Measurements from ENCODE around the gene NBPF3.

NBPF3 gene

DNA sequence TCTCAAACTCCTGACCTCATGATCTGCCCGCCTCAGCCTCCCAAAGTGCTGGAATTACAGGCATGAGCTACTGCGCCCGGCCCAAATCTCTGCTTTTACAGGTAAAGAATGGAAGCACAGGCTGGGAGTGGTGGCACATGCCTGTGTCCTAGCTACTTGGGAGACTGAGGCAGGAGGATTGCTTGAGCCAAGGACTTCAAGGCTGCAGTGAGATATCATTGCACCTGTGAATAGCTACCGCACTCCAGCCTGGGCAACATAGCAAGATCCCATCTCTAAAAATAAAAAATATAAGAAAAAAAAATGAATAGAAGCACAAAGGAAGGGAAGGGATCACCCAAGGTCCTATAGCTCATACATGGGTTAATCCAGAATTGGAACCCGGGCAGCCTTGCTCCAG lies 84.3 kb downstream of the NBPF3 start:
- Histone ChIP-seq H3K4me1 (ENCODE audit: low read depth, poor library complexity, severe bottlenecking) (no peaks in the 10 kb centered on the region), H3K4me3 (IDR thresholded peaks at IDR 0.05; ENCODE audit: insufficient read depth, low read depth, low read length) (no peak overlapping the region), H4K20me1 (ENCODE audit: insufficient read depth) (no peaks in the 10 kb centered on the region), H3K27ac (no peak overlapping the region), H3K27me3 (ENCODE audit: insufficient read depth, low read depth) (peaks cover 3% of the 10 kb centered on the region; the same call in 1 of the 2 replicates), H3K79me2 (ENCODE audit: insufficient read depth, low read depth) (no peaks in the 10 kb centered on the region), H2AFZ (ENCODE audit: low read depth) (no peak overlapping the region), H3K36me3 (ENCODE audit: insufficient read depth) (no peaks in the 10 kb centered on the region), H3K4me2 (no peak overlapping the region), H3K9ac (no peak overlapping the region)
- TF ChIP-seq, protein P1, sequence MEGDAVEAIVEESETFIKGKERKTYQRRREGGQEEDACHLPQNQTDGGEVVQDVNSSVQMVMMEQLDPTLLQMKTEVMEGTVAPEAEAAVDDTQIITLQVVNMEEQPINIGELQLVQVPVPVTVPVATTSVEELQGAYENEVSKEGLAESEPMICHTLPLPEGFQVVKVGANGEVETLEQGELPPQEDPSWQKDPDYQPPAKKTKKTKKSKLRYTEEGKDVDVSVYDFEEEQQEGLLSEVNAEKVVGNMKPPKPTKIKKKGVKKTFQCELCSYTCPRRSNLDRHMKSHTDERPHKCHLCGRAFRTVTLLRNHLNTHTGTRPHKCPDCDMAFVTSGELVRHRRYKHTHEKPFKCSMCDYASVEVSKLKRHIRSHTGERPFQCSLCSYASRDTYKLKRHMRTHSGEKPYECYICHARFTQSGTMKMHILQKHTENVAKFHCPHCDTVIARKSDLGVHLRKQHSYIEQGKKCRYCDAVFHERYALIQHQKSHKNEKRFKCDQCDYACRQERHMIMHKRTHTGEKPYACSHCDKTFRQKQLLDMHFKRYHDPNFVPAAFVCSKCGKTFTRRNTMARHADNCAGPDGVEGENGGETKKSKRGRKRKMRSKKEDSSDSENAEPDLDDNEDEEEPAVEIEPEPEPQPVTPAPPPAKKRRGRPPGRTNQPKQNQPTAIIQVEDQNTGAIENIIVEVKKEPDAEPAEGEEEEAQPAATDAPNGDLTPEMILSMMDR (conservative IDR thresholded peaks at IDR 0.05; ENCODE audit: low read depth, low read length), result no peak

DNA sequence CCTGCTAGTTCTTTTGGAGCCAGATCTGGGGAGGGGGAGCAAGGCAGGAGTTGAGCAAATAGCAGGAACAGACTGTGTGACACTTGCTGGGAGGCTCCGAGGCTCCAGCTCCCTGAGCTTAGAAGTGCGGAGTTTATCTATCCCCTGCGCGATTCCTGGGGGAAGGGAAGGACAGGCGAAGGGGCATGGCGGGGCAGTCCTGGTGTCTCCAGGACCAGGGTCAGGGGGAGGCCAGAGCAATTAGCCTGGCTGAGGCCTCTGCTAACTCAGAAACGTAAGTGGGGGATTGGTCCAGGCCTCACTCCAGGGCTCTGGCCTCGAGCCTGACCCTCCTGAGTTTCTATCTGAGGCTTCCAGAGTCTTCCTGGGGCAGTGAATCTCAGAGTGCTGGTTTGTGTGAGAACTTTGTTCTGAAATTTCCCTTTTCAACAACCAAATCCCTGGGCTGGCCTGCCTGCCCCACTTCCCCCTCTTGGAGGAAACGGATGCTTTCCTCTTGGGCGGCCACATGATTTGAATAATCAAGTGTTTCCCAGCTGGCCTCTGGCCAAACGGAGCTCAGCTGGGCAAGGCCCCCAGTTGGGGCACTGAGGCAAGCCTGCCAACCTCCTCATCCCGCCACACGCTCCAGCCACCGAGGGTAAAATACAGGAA lies 84.9 kb downstream of the NBPF3 start:
- Histone ChIP-seq H3K79me2 (ENCODE audit: insufficient read depth, low read depth) (no peaks in the 10 kb centered on the region), H4K20me1 (ENCODE audit: insufficient read depth) (no peaks in the 10 kb centered on the region), H3K4me1 (ENCODE audit: low read depth, poor library complexity, severe bottlenecking) (no peaks in the 10 kb centered on the region), H3K27me3 (ENCODE audit: insufficient read depth, low read depth) (peaks cover 9% of the 10 kb centered on the region; the same call in 1 of the 2 replicates), H3K4me3 (IDR thresholded peaks at IDR 0.05; ENCODE audit: insufficient read depth, low read depth, low read length) (no peak overlapping the region), H3K9ac (no peak overlapping the region), H3K27ac (no peak overlapping the region), H3K4me2 (no peak overlapping the region), H2AFZ (ENCODE audit: low read depth) (no peak overlapping the region), H3K36me3 (ENCODE audit: insufficient read depth) (no peaks in the 10 kb centered on the region)
- TF ChIP-seq, protein P1 (conservative IDR thresholded peaks at IDR 0.05; ENCODE audit: low read depth, low read length), result no peak

DNA sequence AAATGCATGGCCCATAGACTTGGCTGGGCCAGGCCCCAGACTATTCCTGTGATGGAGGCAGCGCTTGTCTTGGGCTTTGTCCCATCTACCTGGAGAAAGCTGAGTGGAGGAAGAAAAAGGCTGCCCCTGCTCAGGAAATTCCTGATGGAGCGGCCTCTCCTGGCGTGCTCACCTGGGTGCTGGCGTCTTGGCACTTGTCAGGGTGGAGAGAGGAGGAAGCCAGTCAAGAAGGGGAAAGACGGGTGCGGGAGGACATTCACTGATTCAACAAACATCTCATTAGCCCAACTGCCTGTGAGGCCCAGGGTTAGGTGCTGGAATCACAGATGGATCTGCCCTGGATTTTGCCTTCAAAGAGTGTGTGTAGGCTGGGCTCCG lies 85.4 kb downstream of the NBPF3 start:
- Histone ChIP-seq H3K4me1 (ENCODE audit: low read depth, poor library complexity, severe bottlenecking) (no peaks in the 10 kb centered on the region), H3K27me3 (ENCODE audit: insufficient read depth, low read depth) (peaks cover 9% of the 10 kb centered on the region; the same call in 1 of the 2 replicates), H3K36me3 (ENCODE audit: insufficient read depth) (no peaks in the 10 kb centered on the region), H3K4me3 (IDR thresholded peaks at IDR 0.05; ENCODE audit: insufficient read depth, low read depth, low read length) (no peak overlapping the region), H3K4me2 (no peak overlapping the region), H2AFZ (ENCODE audit: low read depth) (no peak overlapping the region), H3K79me2 (ENCODE audit: insufficient read depth, low read depth) (no peaks in the 10 kb centered on the region), H4K20me1 (ENCODE audit: insufficient read depth) (no peaks in the 10 kb centered on the region), H3K27ac (no peak overlapping the region), H3K9ac (no peak overlapping the region)
- TF ChIP-seq, protein P1 (conservative IDR thresholded peaks at IDR 0.05; ENCODE audit: low read depth, low read length), result no peak

DNA sequence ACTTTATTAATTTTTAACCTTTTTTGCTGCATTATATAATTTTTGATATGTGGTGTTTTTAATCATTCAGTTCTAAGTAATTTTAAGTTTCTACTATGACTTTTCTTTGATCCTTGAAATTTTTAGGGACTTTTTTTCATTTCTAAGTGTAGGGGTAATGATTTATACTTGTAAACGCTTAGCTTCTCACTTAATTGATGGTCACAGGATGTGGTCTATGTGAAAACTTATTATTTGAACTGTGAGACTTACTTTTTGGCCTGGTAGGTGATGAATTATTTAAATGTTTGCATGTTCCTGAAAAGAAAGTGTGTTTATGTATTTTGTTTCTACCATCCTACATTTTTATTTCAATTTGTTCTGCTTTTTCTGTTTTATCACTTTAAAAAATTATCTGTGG lies 86.5 kb downstream of the NBPF3 start:
- H3K79me2 ChIP-seq (ENCODE audit: insufficient read depth, low read depth), result no peaks in the 10 kb centered on the region
- H2AFZ ChIP-seq (ENCODE audit: low read depth), result no peak overlapping the region
- TF ChIP-seq, protein P1 (conservative IDR thresholded peaks at IDR 0.05; ENCODE audit: low read depth, low read length), result no peak
- no peaks in the 10 kb centered on the region for H3K36me3 ChIP-seq (ENCODE audit: insufficient read depth)
- no peak overlapping the region for H3K9ac ChIP-seq
- no peak overlapping the region for H3K27ac ChIP-seq
- H3K4me3 ChIP-seq (IDR thresholded peaks at IDR 0.05; ENCODE audit: insufficient read depth, low read depth, low read length), result no peak overlapping the region
- peaks cover 13% of the 10 kb centered on the region; the same call in 1 of the 2 replicates for H3K27me3 ChIP-seq (ENCODE audit: insufficient read depth, low read depth)
- no peak overlapping the region for H3K4me2 ChIP-seq
- no peaks in the 10 kb centered on the region for H3K4me1 ChIP-seq (ENCODE audit: low read depth, poor library complexity, severe bottlenecking)
- no peaks in the 10 kb centered on the region for H4K20me1 ChIP-seq (ENCODE audit: insufficient read depth)

All from KMS-11 (cell line).